GM21717 (cell line): ENCODE results near the gene ETV6.

Experiments used
- ATAC-seq: cut with Tn5 transposase; IDR thresholded peaks from one replicate; pipeline ENCODE4 v1.9.1; 2021; ENCODE audit warnings: mild to moderate bottlenecking, moderate library complexity; ENCODE audit not compliant: unreplicated experiment

Gene ETV6

DNA sequence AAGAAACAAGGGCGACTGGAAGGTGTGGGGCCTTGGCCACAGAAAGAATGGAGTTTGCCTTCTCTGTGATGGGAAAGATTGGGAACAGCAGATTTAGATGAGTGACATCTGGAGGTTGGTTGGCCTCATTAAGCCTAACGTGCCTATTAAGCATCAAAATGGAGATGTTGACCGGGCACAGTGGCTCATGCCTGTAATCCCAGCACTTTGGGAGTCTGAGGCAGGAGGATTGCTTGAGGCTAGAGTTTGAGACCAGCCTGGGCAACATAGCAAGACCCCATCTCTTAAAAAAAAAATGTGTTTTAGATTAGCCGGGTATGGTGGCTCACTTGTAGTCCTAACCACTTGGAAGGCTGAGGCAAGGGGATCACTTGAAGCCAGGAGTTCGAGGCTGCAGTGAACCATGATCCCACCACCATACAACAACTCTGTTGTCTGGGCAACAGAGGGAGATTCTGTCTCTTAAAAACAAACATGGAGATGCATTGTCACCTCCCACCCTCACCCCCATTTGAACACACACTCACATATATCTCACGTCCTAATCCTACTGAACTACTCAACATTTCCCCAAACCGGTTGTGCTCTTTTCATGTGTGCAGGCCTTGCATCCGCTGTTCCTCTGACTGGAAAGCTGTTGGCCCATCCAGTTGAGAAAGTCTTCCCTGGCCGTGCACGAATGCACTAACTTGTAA lies 172.1 kb downstream of the ETV6 start:
- peak; percentile 2 for ATAC-seq

DNA sequence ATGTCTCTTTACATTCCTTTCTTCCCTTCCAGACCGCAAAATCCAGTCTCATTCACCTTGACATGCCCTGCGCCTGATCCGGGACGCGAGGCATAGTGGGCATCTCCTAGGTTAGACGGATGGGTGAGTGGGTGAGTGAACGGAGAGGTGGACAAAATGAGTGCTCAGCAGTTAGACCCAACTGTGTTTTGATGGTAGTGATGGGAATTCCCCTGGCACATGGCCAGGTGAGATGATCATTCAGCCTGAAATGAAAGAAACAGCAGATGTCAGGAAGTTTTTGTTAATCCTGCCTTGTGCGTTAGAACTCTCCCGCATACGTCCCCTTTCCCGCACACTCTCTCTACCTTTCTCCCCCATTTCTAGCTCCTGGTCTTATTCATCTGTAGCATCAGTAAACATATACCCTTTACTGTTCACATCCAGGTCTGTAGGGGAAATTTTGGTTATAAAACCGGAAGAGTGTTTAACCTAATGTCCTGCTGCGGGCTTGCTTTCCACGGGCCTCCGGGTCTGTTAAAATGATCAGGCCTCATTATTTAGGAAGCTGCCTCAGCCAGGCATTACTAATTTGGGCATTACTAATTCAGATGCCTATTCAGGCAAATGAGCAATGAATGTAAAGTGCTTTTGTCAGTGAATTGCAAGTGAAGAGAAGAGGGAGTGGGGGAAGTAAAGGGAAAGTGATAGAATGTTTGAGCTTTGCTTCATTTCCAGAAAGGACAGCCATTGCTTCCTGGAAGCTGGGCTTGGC lies 172.8 kb downstream of the ETV6 start:
- peak; percentile 42 for ATAC-seq

DNA sequence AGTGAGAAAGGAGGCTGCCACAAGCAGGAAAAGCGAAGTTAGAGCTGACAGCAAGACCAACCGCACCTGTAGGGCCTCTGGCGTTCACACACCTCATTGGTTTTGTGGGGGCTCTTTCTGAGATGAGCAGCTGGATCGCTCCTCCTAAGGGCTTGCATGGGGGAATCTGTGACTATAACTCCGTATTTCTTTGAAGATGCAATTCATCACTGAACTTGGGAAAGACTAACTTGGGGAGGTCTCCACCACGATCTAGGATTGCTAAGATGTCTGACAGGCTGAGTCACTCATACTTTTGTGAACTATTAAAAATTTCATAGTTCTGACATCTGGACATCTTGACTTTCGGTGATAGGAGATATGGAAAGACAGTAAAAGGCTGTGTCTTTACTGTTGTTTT lies 173.6 kb downstream of the ETV6 start:
- no peak for ATAC-seq

DNA sequence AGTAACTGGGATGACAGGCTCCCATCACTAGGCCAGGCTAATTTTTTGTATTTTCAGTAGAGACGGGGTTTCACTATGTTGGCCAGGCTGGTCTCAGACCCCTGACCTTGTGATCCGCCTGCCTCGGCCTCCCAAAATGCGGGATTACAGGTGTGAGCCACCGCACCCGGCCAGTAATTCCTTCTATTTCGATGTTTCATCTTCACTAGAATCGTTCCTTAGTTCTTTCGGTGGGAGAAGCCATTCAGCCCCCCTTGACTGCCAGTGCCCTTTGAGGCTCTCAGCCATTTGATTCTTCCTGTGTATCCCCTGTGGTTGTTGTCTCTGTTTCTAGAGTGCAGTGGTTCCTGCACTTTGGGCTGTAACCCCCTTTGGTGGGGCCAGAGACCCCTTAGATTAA lies 174.1 kb downstream of the ETV6 start:
- no peak for ATAC-seq

DNA sequence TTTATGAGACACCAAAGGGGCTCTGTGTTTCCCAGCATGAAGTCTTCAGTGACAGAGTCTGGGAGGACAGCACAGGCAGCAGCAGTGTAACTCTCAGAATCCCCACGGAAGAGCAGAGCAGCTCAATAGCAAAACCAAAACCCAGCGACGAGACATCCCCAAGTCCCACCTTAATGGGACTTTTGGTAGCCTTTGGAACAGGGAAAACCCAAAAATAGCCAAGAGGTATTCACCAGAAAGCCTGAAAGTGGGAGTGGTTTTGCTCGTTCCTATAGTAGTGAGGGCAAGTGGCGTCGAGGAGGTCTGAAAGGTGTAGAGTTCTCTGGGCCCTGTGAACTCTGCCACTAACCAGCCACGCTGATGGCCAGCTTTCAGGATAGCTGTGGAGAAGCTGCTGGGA lies 174.6 kb downstream of the ETV6 start:
- no peak for ATAC-seq

DNA sequence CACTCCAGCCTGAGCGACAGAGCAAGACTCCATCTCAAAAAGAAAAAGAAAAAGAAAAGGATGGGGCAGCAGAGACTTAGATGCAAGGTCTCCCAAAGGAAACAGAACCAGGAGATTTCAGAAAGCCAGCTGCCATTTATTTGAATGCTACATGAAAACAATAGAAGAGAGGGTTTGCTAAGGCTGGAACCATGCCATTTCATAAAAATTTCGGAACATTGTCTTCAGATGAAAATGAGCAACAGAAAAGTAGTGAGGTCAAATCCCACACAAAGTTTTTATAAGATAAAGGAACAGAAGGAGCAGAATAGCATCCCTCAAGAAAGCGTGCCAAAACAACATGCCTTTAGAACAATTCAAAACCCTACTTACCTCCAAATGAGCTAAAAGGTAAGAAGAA lies 175.3 kb downstream of the ETV6 start:
- ATAC-seq, result no peak

DNA sequence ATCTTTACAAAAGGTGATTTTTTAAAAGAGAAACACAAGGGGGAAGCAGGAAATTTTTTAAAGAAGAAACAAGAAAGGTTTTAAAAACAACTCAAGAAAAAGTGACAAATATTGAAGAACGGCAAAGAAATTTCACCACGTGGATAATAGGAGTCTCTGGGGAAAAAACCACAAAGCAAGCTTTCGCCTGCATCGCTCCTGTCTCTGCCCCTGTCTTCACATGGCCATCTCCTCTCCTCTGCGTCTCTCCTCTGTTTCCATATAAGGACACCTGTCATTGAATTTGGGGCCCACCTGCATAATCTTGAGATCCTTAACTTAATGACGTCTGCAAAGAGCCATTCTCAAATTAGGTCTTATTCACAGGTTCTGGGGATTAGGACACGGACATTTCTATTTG lies 175.8 kb downstream of the ETV6 start:
- no peak for ATAC-seq

DNA sequence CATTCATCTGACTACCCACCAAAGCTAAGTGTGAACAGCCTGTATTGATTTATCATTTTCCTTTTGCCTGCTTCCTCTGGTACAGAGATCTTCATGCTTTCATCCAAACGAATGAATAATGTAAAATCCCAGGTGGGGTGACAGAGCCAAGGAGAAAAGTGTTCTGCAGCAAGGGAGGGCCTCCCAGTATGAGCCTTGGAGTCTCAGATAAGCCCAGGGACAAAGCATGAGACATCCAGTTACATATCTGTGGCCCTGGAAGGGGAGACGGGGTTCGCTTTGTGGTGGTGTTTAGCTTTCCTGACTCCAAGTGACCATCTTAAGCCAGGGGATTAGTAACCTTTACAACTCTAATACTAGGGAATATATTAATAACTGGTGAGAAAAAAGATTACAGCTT lies 177.1 kb downstream of the ETV6 start:
- ATAC-seq, result no peak

DNA sequence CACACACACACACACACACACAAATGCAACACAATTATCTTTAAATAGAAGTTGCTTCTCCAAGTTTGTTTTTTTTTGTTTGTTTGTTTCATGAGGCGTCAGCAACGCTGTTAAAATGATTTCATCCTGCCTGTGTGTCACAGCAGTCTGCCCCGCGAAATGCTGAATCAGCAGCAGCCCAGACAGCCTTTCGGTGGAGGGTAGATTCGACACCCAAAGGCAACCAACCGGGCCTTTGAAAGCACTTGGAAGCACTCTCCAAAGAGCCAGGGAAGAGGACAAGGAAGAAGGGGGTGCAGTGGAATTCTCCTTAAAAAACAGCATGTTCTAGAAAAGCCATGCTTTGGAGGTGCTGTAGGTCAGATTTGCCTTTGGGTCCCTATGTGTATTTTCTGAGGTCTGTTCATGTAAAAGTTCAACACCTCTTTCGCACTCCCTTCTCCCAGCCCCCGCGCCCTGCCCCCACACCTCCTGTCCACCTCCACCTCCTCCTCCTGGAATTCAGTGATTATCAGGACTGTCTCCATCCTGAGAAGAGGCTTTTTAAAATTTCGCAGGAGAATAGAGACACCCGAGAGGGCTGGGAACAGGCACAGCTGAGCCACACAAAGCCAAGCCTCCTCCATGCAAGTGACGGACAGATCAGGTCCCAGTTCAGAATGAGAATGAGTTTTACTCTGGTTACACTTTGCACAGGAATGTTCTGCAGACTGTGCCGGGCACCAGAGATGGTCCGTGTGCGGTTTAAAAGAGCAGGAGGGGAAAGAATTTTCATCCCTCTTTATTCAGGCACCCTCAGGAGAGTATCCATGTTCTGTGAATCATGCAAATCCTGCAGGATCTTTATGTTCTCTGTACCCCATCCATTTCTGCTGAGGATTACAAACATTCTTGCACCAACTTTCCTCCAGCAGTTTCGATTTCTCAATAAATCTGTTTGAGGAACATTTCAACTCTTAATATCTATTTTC lies 177.9 kb downstream of the ETV6 start:
- no peak for ATAC-seq

DNA sequence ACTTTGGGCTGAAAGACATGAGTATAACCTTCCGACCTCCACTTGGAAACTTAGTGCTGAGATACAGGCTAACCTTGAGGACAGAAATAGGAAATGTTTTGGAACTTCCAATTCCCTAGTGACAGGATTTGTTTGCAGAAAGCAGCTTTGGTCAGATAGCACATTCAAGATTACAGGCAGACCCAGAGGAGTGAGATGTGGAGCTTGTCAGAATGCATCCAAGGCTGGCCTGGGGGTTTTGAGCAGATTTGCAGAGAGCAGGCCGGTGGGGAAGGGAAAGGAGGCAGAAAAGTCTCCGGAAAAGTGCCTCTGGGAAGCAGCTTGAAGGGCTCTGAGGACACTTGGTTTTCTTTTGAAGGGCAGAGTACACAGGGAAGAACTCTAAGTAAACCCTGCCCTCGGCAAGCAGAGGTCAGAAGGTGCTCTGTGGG lies 180.3 kb downstream of the ETV6 start:
- ATAC-seq, result no peak

DNA sequence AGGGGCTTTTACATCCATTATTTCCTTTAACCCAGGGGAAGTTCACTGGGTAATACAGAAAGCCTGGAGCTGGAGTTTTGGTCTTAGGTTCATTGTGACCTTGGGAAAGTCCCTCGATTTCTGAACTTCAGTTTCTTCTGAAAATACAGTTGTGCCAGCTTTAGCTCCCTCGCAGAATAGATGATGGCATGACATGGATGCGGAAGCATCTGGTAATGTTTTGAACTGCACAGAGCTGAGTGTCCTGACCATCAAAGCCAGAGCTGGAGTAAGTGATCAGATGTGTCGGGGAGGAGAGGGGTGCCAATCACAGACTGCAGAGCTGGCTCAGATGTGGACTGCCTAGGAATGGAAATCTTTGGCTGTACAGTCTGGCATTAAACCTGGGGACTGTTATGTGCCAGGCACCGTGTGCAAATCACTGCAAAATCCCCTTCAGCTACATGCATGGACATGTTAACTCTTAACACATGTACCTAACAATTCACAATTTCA lies 180.9 kb downstream of the ETV6 start:
- ATAC-seq, result peak; percentile 39

DNA sequence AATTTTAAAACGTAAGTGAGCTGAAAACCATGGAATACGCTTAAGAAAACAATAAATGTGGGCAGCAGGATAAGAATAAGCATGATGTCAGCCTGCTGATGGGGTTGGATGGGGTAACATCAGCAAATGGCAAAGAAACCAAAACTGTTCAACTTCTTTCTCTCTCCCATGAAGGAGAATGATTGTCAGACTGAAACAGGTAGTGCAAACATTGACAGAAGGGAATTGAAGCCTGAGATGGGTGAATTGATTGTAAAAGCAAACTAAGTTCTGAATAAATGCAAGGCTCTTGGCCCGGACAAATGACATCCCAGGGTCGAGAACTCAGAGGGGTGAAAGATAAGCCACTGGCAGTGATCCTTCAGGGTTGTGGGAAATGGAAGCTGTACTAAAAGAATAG lies 182.6 kb downstream of the ETV6 start:
- ATAC-seq, result no peak

DNA sequence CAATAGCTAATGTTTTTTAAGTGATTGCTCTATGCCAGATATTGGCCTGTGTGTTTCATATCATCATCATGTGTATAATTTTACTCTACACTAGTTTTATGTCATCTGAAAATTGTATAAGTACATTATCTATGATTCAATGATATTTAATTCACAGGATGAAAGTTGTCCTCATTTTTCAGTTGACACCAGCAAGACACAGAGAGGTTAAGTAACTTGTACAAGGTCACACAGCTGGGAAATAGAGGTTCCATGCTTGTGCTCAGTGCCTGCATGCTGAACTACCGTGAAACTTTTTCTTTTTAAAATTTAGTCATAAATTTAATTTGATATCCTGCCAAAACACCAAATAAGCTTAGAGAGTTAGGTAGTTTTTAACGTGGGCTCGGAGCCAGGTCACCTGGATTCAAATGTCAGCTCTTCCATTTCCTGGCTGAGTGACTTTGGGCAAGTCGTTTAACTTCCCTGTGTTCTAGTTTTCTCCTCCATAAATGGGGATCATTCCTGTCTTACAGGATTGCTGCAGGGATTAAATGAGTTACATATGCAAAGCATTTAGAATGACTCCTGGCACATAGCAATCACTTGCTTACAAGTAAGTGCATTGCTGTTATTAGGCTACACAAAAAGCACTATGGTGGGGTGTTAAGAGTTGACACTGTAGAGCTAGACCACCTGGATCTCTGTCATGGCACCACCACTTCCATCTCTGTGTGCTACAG lies 183.9 kb downstream of the ETV6 start:
- ATAC-seq, result no peak

DNA sequence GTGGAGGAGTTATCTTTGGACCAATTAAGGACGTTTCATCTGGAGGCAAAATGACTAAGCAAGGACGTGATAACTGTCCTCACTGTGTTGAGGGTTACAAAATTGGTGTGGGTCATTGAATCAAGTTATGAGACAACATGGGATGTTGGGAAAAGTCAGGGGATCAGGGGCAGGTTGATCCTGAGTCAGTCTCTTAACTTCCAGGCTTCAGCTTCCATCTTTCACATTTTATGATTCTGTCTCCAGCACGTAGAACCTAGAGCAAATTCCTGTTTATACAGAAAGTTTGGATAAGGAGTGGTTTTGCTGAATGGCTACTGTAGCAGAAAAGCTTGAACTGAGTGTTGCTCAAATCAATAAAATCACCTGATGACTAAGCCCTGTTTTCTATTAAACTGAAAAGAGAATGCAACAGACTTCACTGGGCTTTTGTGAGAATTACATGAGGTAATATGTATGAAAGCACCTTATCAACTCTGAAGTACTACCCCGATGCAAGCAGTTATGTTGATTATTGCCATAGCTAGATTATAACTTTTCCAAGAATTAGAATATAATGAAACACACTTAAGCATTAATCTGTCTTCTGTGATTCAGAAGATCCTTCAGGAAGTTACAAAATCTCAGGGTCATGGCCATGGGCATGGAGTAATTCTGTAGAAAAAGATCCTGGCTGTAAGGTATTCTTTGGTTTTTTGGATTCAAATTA lies 184.8 kb downstream of the ETV6 start:
- ATAC-seq, result no peak

DNA sequence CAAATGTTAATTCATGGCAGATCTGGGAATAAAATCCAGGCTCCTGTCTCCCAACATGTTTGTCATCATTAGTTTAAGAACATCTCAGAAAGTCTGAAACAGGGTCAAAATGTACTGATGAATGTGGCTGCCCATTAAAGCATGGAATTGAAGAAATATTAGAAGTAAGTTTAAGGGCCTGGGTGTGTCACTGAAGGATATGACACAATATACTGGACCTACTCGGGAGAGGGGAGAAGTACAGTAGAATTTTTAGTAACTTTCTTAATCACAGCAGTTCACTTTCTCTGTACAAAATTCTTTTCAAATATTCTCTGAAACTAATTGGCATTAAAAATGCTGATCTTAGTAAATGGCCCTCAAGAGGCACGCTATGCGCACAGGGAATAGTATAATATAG lies 185.5 kb downstream of the ETV6 start:
- no peak for ATAC-seq

DNA sequence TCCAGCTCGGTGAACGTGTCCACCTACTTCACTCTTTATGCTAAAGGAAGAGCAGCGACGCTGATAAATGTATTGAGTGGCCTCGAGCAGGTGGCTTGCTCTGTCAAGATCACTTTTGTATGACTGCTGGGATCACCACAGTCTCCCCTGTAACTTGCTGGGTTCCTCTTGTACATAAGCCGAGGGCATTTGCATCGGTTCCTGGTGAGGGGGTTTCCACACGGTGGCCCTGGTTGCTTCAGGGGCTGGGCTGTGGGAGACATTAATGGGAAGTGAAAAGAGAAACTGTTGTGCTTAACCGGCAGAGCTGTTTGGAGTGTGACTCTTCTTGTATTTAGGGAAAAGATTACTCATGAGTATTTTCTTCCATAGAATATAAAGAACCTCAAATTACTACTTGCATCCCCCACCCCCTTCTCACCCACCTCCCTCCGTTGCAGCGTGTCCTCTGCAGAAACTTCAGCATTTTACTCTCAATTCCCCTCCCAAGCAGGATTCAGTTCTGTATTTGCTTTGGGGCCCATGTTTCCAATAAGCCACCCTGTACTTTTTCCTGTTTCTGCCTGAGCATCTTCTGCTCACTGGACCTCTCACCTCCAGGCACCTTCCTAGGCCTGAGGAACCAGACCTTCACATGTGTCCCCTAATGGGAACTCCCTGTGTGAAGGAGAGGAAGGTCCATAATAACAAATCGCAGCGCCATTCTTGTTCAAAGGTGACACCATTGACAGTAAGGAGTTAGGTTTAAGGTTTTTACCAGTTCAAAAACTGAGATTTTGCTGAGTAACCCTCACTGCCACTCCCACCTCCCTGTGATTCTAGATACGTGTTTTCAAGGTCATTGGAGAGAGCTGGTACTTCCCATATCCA lies 187.0 kb downstream of the ETV6 start:
- peak; percentile 90 for ATAC-seq

DNA sequence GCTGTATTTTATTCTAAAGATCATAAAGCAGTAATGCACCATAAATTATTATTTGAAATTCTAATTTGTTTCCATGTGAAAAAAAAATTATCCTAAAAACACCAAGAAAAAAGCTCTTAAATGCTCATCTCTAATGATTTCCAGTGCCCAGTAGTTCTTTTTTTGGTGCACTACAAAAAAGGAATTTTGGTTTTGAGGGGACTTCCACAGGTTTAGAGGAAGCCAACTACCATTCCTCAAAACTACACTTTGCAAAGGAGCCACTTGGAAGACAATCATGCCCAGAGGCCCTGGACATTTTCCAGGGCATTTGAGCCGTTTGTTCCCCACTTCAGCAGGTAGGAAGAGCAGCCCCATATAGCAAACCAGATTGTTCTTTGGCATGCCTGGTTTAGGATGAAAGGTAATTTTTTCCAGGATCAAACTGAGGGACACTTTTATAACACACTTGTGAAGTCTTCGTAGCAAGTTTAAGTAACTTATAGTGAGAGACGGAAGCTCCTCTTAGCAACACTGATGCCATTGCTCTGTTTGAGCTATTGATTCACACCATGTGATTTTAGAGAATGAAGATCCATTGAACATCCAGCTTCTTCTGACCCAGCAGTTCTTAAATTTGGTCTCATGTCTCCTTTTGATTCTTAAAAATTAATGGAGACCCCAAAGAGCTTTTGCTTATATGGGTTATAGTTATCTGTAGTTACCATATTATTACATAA lies 187.9 kb downstream of the ETV6 start:
- no peak for ATAC-seq

DNA sequence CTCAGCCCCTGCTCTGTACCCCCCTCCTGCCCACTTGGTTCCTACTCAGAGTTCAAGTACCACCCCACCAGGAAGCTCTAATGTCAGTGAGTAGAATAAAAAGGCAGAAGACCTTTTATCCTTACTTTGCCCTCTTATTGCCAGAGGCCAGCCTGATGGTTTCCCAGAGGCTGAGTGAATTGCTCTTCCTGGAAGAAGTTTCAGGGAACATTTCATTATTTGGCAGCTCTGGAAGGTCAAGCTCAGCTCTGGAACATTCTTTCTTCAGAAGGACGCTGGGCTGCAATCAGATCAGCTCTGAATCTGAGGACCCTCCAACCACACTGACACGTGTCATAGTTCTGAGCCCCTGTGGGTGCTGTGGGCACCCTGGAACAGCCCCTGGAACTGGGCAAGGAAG lies 188.9 kb downstream of the ETV6 start:
- ATAC-seq, result no peak
